BJ (cell line): Measurements from ENCODE around the gene PTBP1. TPM values are rescaled to one million over a fixed set of nuclear protein-coding genes. Genes with fewer than 3 reads are reported as not detected.

Source experiments
- CTCF ChIA-PET: fragments of 350-600 bp; formaldehyde crosslinking; extraction: SDS; loops from one replicate; lab custom pipeline; 2021; ENCODE audit warnings: antibody characterized with exemption, inconsistent platforms; lab: Yijun Ruan, JAX
- POLR2A ChIA-PET: fragments of 300-600 bp; sonication (Branson Sonifier 250); formaldehyde crosslinking; extraction: SDS; loops from one replicate; lab custom pipeline; 2021; ENCODE audit warnings: antibody characterized with exemption; lab: Charles Lee
- DNase-seq: peaks from one replicate; pipeline ENCODE4 v3.0.0-alpha.2; 2011; ENCODE audit warnings: low read depth
- H3K27me3 ChIP-seq: 2 replicates; pipeline ENCODE4 v1.6.0; 2011; ENCODE audit warnings: low read length; ENCODE audit not compliant: control insufficient read depth, insufficient read depth
- H3K36me3 ChIP-seq: 2 replicates; pipeline ENCODE4 v1.5.1; 2011; ENCODE audit warnings: low read length; ENCODE audit not compliant: control insufficient read depth, insufficient read depth
- H3K4me3 ChIP-seq: 2 replicates; pipeline ENCODE4 v1.5.1; 2011; ENCODE audit warnings: low read depth, mild to moderate bottlenecking, control low read depth, low read length
- polyA plus RNA-seq: library from polyadenylated mRNA; depleted of rRNA; stranded (reverse); fragments of >200 nt; gene quantifications from 2 replicates; pipeline ENCODE4 v1.2.3, GENCODE V29; 2011
- TF ChIP-seq, protein P1 (sequence below): IDR thresholded peaks from 2 replicates; pipeline ENCODE4 v1.5.1; 2011; ENCODE audit warnings: low read depth, mild to moderate bottlenecking, control low read depth, inconsistent platforms, low read length, moderate library complexity; ENCODE audit not compliant: insufficient read depth

PTBP1 gene
- polyA plus RNA-seq, 1 experiment, result 328 TPM

DNA sequence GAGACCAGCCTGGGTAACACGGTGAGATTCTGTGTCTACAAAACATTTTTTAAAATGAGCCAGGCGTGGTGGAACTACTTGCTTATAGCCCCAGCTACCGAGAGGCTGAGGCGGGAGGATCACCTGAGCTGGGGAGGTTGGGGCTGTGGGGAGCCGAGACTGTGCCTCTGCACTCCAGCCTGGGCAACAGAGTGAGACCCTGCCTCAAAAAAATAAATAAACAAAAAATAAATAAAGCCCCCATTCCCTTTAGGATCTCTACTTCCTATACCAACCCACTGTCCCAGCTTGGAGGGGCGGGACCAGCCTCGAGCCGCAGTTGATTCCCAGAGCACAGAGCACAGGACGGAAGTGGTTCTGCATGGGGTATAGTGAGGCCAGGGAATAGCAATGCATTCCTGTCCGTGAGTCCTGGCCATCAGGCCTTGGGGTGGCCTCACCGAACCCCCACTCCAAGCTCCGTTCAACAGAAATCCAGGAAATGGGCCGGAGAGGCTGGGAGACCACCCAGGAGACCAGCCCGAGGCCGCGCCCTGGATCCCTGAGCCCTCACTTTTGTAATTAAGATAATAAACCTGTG is 4.9 kb upstream of the PTBP1 start:
- CTCF ChIA-PET, result no interaction called here
- TF ChIP-seq, protein P1, sequence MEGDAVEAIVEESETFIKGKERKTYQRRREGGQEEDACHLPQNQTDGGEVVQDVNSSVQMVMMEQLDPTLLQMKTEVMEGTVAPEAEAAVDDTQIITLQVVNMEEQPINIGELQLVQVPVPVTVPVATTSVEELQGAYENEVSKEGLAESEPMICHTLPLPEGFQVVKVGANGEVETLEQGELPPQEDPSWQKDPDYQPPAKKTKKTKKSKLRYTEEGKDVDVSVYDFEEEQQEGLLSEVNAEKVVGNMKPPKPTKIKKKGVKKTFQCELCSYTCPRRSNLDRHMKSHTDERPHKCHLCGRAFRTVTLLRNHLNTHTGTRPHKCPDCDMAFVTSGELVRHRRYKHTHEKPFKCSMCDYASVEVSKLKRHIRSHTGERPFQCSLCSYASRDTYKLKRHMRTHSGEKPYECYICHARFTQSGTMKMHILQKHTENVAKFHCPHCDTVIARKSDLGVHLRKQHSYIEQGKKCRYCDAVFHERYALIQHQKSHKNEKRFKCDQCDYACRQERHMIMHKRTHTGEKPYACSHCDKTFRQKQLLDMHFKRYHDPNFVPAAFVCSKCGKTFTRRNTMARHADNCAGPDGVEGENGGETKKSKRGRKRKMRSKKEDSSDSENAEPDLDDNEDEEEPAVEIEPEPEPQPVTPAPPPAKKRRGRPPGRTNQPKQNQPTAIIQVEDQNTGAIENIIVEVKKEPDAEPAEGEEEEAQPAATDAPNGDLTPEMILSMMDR, result no peak
- no peak for DNase-seq

DNA sequence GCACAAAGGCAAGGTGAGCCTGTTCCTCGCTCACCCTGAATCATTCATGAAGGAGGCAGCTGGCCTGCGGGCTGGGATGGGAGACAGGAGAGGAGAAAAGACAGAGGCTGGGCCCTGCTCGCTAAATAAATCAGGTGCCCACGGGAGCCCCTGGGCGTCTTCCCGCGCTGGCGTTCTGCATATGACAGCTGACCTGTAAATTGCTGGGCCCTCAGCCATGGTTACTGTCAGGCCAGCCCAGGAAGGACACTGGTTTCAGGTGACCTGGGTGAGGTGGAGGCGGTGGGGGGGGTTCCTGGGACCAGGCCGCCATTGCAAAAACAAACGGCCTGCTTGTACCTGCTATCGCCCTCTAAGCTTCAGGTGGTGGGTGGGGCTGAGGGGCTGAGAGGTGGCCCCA is 3.4 kb upstream of the PTBP1 start:
- DNase-seq, result no peak
- H3K4me3 ChIP-seq, result no peak overlapping the region
- TF ChIP-seq, protein P1, result no peak
- no peaks in the 10 kb centered on the region for H3K27me3 ChIP-seq
- ChIA-PET POLR2A (no interaction called here), CTCF (interaction anchor here (0.8 kb wide), 1 partner anchor 24 kb away, joined by 3 read pairs; no protein-coding TSS in a partner anchor)
- no peaks in the 10 kb centered on the region; the same call in 1 of the 2 replicates for H3K36me3 ChIP-seq

More for the DNA sequence above, 4.9 kb upstream of the PTBP1 start:
- Histone ChIP-seq H3K4me3 (no peak overlapping the region), H3K27me3 (no peaks in the 10 kb centered on the region), H3K36me3 (no peaks in the 10 kb centered on the region; the same call in 1 of the 2 replicates)
- POLR2A ChIA-PET, result no interaction called here

DNA sequence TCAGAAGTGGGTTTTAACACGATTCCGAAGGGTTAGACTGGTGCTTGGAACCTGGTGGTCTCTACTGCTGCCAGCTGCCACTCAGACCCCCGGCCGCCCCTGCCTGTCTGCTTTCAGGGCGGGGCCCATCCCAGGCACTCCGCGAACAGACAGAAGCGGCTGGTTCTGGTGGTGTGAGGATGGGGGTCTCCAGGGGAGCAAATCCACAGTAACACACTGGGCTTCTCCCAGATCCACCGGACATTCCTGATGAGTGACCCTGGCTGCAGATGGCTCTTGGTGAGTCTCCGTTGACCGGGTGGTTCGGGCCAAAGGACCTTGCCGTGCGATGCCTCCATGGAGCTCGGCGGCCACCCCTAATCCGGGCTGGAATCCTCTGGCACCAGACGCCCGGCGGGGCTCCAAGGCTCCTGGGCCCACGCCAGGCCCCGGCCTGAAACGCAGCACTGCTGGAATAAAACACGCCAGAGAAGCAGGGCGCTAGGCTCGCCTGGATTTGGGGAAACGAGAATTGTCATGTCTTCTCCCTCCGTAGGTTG is 2.1 kb upstream of the PTBP1 start:
- H3K27me3 ChIP-seq, result no peaks in the 10 kb centered on the region
- TF ChIP-seq, protein P1, result no peak
- CTCF ChIA-PET, result interaction anchor here (1.2 kb wide), 1 partner anchor 25 kb away, joined by 3 read pairs; no protein-coding TSS in a partner anchor
- no peak overlapping the region for H3K4me3 ChIP-seq
- DNase-seq, result no peak
- POLR2A ChIA-PET, result no interaction called here
- no peaks in the 10 kb centered on the region for H3K36me3 ChIP-seq

DNA sequence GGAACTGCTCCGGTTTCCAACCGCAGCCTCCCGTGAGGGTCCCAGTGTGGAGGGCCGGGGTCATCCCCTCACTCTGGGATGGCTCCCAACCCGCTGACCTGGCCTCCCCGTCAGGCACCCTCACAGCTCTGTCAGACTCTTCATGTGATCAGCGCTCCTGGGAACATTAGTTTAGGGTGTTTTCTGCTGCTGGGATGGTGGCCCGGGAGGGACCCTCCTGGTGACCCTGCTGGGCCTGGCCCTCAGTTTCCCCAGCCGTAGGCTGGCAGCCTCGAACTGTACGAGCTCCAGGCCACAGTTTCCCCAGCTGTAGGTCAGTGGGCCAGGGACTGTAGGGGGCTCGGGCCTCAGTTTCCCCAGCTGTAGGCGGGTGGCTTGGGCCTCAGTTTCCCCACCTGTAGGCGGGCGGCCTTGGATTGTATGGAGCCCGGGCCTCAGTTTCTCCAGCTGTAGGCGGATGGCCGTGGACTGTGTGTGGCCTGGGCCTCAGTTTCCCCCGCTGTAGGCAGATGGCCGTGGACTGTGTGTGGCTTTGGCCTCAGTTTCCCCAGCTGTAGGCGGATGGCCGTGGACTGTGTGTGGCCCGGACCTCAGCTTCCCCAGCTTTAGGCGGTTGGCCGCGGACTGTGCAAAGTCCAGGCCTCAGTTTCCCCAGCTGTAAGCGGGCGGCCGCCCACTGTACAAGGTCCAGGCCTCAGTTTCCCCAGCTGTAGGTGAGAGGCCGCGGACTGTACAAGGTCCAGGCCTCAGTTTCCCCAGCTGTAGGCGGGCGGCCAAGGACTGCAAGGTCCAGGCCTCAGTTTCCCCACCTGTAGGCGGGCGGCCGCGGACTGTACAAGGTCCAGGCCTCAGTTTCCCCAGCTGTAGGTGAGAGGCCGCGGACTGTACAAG is 1.3 kb upstream of the PTBP1 start:
- CTCF ChIA-PET, result interaction anchor here (1.1 to 1.2 kb wide), 2 partner anchors 26 to 27 kb away, joined by 3 read pairs; no protein-coding TSS in a partner anchor
- TF ChIP-seq, protein P1, result no peak
- no peak for DNase-seq
- no peaks in the 10 kb centered on the region for H3K27me3 ChIP-seq
- H3K4me3 ChIP-seq, result peak overlapping the region; percentile 63
- H3K36me3 ChIP-seq, result 0 out of 2 replicates have a peak, but pooled peaks cover 2% of the 10 kb centered on the region
- POLR2A ChIA-PET, result no interaction called here
